ENCODE results near the gene TMUB1.

TMUB1 gene

DNA sequence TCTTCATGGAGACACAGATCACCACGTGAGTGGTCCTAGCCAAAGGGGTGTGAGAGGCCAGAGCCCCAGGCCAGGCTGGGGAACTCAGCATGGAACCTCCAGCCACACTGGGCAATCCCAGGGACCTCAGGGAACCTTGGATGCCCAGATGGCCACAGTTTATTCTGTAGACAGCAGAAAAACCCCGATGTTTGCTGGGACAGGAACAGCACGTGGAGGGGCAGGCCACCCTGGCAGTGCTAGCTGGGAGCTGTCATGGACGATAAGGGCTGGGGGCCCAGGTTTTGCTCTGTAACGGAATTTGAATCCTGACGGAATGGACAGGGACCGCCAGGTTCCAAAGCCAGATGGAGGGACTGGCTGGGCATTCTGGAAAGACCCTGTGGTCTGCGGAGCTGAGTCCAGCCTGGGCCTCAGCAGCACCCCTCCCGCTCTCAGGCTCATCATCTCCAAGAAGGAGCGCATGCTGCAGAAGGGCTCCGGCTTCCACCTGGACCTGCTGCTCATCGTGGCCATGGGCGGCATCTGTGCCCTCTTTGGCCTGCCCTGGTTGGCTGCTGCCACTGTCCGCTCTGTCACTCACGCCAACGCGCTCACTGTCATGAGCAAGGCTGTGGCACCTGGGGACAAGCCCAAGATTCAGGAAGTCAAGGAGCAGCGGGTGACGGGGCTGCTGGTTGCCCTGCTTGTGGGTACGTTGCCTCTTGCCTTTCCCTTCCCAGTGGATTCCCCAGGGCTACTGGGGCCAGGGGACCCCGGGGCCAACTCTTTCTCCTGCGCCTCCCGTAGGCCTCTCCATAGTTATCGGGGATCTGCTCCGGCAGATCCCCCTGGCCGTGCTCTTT is 8.3 kb downstream of the TMUB1 start:
- H3K4me3 ChIP-seq (replicated peaks in 1 of 2; ENCODE audit: low read depth in 2 of 2, low read length in 2 of 2) = no peak overlapping the region
- TF ChIP-seq, protein P1, sequence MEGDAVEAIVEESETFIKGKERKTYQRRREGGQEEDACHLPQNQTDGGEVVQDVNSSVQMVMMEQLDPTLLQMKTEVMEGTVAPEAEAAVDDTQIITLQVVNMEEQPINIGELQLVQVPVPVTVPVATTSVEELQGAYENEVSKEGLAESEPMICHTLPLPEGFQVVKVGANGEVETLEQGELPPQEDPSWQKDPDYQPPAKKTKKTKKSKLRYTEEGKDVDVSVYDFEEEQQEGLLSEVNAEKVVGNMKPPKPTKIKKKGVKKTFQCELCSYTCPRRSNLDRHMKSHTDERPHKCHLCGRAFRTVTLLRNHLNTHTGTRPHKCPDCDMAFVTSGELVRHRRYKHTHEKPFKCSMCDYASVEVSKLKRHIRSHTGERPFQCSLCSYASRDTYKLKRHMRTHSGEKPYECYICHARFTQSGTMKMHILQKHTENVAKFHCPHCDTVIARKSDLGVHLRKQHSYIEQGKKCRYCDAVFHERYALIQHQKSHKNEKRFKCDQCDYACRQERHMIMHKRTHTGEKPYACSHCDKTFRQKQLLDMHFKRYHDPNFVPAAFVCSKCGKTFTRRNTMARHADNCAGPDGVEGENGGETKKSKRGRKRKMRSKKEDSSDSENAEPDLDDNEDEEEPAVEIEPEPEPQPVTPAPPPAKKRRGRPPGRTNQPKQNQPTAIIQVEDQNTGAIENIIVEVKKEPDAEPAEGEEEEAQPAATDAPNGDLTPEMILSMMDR (IDR thresholded peaks at IDR 0.05; ENCODE audit: low read depth, low read length) = no peak
- no peak for DNase-seq (ENCODE audit: low read depth in 2 of 2)

DNA sequence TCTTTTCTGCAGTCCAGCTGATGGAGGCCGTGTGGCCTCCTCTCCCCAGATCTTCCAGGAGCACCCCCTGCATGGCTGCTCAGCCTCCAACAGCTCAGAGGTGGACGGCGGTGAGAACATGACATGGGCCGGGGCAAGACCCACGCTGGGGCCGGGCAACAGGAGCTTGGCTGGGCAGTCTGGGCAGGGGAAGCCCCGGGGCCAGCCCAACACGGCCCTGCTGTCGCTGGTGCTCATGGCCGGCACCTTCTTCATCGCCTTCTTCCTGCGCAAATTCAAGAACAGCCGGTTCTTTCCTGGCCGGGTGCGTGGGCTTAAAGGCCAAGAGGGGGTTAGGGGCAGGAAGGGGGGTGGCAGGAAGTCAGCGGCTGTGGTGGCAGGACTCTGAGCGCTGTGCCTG is 9.3 kb downstream of the TMUB1 start:
- DNase-seq (ENCODE audit: low read depth in 2 of 2) = no peak
- TF ChIP-seq, protein P1 (IDR thresholded peaks at IDR 0.05; ENCODE audit: low read depth, low read length) = no peak
- H3K4me3 ChIP-seq (replicated peaks in 1 of 2; ENCODE audit: low read depth in 2 of 2, low read length in 2 of 2) = no peak overlapping the region

DNA sequence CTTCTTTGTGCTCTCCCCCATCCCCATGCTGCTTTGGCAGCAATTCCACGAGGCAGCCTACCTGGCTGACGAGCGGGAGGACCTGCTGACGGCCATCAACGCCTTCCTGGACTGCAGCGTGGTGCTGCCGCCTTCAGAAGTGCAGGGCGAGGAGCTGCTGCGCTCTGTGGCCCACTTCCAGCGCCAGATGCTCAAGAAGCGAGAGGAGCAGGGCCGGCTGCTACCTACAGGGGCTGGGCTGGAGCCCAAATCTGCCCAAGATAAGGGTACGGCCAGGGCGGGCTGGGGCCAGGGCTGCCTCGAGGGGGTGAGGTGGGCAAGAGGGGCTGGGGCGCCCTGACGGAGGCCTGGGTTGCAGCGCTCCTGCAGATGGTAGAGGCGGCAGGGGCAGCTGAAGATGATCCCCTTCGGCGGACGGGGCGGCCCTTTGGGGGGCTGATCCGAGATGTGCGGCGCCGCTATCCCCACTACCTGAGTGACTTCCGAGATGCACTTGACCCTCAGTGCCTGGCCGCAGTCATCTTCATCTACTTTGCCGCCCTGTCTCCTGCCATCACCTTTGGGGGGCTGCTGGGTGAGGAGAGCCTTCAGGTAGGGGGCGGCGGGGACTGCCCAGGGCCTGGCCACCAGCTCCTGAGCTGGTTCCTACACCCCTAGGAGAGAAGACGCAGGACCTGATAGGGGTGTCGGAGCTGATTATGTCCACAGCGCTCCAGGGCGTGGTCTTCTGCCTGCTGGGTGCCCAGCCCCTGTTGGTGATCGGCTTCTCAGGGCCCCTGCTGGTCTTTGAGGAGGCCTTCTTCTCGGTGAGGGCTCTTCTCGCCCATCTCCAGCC is 12.0 kb downstream of the TMUB1 start:
- TF ChIP-seq, protein P1 (IDR thresholded peaks at IDR 0.05; ENCODE audit: low read depth, low read length) = no peak
- no peak overlapping the region for H3K4me3 ChIP-seq (replicated peaks in 1 of 2; ENCODE audit: low read depth in 2 of 2, low read length in 2 of 2)

DNA sequence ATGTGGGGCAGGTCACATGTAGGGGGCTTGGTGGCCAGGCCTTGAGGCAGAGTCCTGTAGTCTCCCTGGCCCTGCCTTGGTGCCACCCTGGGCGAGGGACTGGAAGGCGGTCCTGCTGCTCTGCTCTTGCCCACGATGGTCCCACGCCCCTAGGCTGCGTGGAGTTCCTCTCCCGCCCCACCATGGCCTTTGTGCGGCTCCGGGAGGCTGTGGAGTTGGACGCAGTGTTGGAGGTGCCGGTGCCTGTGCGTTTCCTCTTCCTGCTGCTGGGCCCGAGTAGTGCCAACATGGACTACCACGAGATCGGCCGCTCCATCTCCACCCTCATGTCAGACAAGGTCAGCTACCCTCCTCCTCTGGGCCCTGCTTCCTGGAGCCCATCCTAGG is 12.7 kb downstream of the TMUB1 start:
- no peak for DNase-seq (ENCODE audit: low read depth in 2 of 2)
- no peak overlapping the region for H3K4me3 ChIP-seq (replicated peaks in 1 of 2; ENCODE audit: low read depth in 2 of 2, low read length in 2 of 2)
- TF ChIP-seq, protein P1 (IDR thresholded peaks at IDR 0.05; ENCODE audit: low read depth, low read length) = no peak

More for the DNA sequence above, 12.0 kb downstream of the TMUB1 start:
- no peak for DNase-seq (ENCODE audit: low read depth in 2 of 2)

DNA sequence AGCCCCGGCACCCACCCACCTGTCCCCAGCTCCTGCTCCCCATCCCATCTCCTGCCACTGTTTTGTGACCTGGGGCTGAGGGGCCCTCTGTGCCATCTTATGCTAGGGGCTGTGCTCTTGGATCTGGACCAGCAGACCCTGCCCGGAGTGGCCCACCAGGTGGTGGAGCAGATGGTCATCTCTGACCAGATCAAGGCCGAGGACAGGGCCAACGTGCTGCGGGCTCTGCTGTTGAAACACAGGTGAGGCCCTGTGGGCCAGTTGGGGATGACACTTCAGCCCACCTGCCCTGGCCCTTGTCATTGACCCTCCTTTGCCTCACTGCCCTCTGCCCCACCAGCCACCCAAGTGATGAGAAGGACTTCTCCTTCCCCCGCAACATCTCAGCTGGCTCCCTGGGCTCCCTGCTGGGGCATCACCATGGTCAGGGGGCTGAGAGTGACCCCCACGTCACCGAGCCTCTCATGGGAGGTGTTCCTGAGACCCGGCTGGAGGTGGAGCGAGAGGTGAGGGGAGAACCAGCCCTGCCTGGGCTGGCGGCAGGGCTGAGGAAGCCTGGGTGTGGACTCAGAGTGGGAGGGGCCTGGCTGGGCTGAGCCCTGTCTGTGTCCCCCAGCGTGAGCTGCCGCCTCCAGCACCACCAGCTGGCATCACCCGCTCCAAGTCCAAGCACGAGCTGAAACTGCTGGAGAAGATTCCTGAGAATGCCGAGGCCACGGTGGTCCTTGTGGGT is 13.3 kb downstream of the TMUB1 start:
- no peak for DNase-seq (ENCODE audit: low read depth in 2 of 2)
- H3K4me3 ChIP-seq (replicated peaks in 1 of 2; ENCODE audit: low read depth in 2 of 2, low read length in 2 of 2) = no peak overlapping the region
- TF ChIP-seq, protein P1 (IDR thresholded peaks at IDR 0.05; ENCODE audit: low read depth, low read length) = no peak

DNA sequence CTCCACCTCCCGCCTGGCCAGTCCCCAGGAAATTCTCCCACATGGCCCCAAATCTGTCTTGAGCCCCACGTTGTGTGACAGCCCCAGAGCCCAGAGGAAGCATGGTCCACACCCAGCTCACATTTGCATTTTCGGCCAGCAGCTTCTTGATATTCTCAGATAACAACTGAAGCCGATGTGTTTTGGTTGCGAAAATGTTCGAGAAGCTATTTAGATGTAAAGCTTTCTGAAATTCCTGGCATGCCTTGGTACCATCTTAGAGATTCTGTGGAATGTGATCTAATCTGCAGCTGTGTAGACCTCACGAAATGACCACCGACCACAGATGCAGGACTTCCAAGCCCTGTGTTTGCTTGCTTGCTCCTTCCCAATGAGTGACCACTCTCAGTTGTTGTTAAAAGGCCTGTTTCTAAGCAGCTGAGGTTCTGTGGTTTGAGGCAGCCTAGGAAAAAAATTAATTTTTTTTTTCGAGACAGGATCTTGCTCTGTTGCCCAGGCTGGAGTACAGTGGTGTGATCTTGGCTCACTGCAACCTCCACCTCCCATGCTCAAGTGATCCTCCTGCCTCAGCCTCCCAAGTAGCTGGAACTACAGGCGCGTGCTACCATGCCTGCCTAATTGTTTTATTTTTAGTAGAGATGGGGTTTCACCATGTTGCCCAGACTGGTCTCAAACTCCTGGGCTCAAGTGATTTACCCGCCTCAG is 15.1 kb downstream of the TMUB1 start:
- H3K4me3 ChIP-seq (replicated peaks in 1 of 2; ENCODE audit: low read depth in 2 of 2, low read length in 2 of 2) = no peak overlapping the region
- TF ChIP-seq, protein P1 (IDR thresholded peaks at IDR 0.05; ENCODE audit: low read depth, low read length) = no peak
- peak; percentile 47 to 69 for DNase-seq (ENCODE audit: low read depth in 2 of 2)
